Measurements from ENCODE around the gene PLPP2. TPM values are rescaled to one million over a fixed set of nuclear protein-coding genes. Genes with fewer than 3 reads are reported as not detected.

Gene PLPP2
- total RNA-seq, 120 experiments from 2014 or later: 8.9 to 153 (median 31.6) TPM

Other genes starting within 250 kb of the PLPP2 start
- 1 to 10 TPM in 1 of 120 experiments, under 1 TPM in 1, not detected in 118; 0.69 to 1.0 TPM for gene OR4F17, start 184.3 kb downstream of the PLPP2 start, total RNA-seq
- gene MIER2, start 53.4 kb upstream of the PLPP2 start, total RNA-seq: 10 to 100 TPM; 14.9 to 45.6 (median 27.8) TPM
- 10 to 100 TPM in 115 of 120 experiments, 1 to 10 TPM in 5; 4.9 to 31.8 (median 18.4) TPM for gene C2CD4C, start 117.7 kb upstream of the PLPP2 start, total RNA-seq
- 100 to 1,000 TPM in 9 of 120 experiments, 10 to 100 TPM in 111; 47.4 to 116 (median 75.5) TPM for gene SHC2, start 169.6 kb upstream of the PLPP2 start, total RNA-seq
- gene MADCAM1, start 205.1 kb upstream of the PLPP2 start, total RNA-seq: 10 to 100 TPM in 8 of 120 experiments, 1 to 10 TPM in 112; 3.0 to 15.5 (median 6.7) TPM
- gene TPGS1, start 216.1 kb upstream of the PLPP2 start, total RNA-seq: 10 to 100 TPM; 13.7 to 35.3 (median 21.6) TPM
- gene CDC34, start 240.4 kb upstream of the PLPP2 start, total RNA-seq: 10 to 100 TPM; 53.7 to 98.3 (median 68.0) TPM

Measured in dorsolateral prefrontal cortex (tissue), 118 donors.